GM19463 (cell line): Measurements from ENCODE around the gene RERE.
"Not testable (repeated sequence)": the region's sequence is repeated elsewhere in the genome, so short reads cannot be mapped to it uniquely, and the experiment has no call there.

Experiments used
- ATAC-seq: cut with Tn5 transposase; IDR thresholded peaks from one replicate; pipeline ENCODE4 v1.9.1; 2021; ENCODE audit warnings: mild to moderate bottlenecking, moderate library complexity; ENCODE audit not compliant: unreplicated experiment

Gene RERE

DNA sequence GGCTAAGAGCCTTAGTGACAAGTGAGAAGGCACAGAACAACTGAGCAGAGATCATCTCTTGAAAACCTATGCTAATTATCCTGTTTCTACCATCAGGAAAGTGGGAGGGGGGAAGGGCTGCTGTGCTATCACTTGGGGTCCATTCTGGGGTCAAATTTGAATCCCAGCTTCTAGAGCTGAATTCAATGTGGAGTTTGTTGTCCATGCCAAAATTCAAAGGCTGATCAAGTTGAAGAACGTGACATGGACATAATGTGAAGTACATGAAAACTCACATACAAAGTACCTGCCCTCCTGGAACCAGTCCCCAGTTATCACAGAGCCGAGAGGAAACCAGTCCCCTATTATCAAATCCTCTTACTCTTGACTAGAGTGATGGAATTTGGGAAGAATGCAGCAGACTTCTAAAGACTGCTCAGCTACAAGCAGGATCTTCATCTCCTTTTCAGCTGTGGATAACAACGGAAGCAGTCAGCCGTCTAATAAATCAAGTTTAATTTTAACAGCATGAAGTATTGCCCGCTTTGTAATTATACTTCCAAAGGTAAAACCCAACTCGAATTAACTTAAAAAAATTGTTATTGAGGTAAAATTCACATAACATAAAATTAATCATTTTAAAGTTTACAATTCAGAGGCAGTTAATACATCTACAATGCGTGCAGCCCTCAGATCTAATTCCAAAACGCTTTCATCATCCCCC, 421.2 kb downstream of the RERE start:
- ATAC-seq = no peak

GRCh38 chr1:8395433-8395866, 422.0 kb downstream of the RERE start:
- ATAC-seq = no peak

DNA sequence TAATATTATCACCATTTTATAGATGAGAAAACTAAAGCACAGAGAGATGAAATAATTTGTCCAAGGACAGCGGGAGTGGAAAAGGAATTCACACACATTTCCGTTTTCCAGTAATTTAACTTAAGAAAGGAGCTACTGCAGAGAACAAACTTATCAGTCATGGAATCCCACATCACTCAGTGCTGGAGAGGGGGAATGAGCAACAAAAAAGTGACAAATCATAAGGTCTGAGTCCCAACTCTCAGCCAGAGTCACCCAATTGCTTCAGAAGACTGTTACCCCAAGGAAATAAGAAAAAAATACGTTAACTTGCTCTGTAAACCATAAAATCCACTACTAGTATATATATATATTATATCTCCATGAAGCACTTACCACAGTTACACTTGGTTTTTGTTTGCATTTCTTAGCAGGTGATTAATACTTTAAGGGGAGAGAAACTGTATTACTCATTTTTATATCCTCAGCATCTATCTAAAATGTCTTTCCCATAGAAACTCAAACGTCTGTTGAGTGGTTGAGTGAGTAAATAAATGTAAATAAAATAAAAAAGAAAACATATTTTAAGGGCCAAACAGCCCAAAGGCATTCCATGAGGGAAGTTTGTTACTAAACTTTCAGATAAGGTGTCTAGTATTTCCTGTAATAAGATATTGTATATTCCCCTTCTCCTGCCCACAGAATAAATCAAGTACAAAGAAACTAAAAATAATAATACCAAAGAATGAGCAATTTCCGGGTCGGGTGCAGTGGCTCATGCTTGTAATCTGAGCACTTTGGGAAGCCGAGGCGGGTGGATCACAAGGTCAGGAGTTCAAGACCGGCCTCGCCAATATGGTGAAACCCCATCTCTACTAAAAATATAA, 422.8 kb downstream of the RERE start:
- ATAC-seq = no peak

GRCh38 chr1:8392522-8392921, 424.9 kb downstream of the RERE start:
- ATAC-seq = no peak

DNA sequence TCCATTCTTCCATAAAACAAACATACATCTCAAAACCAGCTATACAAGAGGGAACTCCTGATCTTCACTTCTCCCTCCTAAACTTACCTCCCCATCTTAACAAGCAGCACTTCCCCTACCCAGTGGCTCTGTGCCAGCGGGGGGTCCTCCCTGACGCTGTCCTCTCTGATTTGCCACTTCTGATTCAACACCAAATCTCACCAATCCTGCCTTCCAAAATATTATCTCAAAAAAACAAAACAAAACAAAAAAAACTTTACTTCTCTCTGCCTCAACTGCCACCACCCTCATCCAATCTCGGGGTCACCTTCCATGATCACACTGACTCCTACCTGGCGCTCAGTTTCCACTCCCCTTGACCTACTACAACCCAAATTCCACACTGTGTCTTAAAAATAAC, 426.7 kb downstream of the RERE start:
- ATAC-seq = no peak

- no peak for ATAC-seq
Measured at GRCh38 chr1:8389958-8390535, 427.4 kb downstream of the RERE start.

DNA sequence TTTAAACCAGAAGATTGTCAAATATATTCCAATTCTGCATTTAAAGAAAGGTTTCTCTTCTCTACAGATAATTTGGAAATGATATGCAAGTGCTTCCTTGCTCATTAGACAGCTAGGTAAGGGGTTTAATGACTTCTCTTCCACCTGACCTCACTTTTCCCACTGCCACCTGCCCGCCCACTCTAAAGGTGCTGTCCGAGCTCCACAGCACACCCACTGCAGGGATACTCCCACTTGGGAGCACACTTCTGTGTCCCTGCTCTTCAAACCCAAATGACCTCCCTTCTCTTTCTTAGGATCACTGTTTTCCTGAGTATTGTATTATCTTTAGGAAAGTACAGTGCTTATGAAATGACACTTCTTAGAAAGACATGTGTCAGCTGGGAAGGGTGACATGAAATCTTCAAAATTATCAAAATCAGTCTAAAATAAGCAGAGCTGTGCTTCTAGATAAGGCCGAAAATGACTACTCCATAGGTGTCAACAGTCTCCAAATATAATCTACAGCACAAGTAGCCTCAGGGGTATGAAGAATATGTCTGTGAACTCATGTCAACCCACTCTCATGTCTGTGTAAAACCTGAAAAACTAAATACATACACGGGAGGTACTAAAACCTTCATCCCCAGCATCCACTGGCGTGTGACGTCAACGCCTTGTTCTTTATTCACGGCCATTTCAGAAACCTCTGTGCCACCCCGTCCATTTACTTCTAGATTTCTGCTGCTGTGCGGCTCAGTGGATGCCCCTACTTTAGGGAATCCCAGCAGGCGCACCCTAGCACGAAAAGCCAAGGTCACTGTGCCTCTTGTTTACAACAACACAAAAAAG, 428.5 kb downstream of the RERE start:
- no peak for ATAC-seq

DNA sequence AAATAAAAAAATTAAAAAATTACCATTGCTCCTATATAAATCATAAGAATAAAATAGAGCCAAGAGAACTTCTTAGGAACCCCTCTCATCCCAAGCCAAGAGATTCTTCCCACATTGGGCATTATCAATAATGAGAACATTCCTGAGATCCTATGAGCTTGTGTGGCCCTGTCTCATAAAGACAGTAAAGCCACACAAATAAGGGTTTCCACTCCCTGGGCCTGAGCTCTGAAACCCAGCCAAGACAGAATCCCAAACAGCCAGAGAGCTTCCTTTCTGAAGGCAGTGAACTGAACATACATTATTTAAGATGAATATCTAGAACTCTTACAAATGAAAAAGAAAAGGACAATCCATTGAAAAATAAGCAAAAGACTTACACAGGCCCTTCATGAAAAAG, 431.2 kb downstream of the RERE start:
- ATAC-seq = no peak

GRCh38 chr1:8384577-8384976, 432.9 kb downstream of the RERE start:
- no peak for ATAC-seq

DNA sequence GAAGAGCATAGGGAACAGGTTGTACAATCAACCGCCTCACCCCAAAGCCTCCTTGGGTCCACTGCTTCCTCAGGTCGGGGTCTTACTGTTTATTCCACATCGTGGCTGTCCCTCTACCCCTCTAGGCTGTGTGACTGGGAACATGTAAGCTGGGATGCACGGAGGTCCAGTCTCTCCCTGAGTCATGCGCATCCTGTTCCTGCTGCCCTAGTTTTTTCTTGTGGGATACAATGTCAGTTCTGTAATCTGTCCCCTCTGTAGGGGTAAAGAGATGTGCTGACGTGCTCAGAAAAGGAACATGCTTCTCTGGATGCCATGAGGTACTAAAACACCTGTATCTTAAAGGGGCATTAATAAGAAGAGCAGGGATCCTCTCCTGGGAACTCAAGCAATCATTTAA, 433.4 kb downstream of the RERE start:
- no peak for ATAC-seq

- no peak for ATAC-seq
Measured at GRCh38 chr1:8382608-8383505, 434.6 kb downstream of the RERE start.

- ATAC-seq = no peak
Measured at GRCh38 chr1:8382051-8382505, 435.4 kb downstream of the RERE start.

- no peak for ATAC-seq
Measured at GRCh38 chr1:8381618-8382017, 435.8 kb downstream of the RERE start.

GRCh38 chr1:8380310-8380709, 437.1 kb downstream of the RERE start:
- not testable (repeated sequence) for ATAC-seq

DNA sequence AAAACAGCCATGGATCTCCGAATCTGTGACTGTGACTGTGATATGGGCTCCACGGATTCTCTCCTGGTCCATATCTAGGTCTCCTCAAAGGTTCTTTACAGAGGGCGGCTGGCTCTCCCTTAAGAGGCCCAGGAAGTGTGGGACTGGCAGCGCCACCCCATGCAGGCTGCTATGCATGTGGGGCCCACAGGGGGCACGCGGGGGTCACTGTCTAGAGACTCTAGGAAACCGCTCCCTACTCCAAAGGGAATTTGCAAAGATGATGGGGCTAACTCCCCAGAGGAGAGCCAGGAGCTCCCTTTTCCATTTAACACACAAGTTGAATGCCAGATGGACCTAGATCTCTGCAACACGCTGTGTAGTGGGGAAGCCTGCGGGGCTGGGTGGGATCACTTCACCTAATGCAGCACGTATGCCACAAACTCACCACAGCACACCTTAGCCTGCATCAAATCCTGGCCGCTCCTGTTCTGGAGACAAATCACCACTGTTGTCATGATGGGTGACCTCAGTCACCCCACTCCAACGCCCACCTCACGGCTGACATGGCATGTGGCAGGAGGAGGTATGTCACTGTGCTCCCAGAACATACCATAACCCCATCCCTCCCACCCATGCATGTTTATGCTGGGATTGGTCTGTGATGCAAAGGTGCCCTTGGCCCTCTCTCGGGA, 437.8 kb downstream of the RERE start:
- ATAC-seq = no peak

GRCh38 chr1:8378981-8379470, 438.4 kb downstream of the RERE start:
- ATAC-seq = no peak

DNA sequence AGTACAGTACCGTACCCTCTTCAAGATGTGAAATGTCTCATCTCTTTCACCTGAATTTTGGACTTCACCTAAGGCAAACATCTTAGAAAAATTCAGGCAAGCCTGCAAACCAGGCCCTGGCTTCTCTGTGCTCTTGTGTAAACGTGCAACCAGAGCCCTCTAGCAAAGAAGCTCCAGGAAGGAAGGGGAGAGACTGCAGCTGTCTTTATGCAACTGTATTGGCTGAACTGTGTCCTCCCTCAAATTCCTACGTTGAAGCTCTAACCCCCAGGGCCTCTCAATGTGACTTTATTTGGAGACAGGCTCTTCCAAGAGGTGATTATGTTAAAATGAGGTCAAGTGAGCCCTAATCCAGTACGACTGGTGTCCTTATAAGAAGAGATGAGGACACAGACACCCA, 439.3 kb downstream of the RERE start:
- no peak for ATAC-seq

DNA sequence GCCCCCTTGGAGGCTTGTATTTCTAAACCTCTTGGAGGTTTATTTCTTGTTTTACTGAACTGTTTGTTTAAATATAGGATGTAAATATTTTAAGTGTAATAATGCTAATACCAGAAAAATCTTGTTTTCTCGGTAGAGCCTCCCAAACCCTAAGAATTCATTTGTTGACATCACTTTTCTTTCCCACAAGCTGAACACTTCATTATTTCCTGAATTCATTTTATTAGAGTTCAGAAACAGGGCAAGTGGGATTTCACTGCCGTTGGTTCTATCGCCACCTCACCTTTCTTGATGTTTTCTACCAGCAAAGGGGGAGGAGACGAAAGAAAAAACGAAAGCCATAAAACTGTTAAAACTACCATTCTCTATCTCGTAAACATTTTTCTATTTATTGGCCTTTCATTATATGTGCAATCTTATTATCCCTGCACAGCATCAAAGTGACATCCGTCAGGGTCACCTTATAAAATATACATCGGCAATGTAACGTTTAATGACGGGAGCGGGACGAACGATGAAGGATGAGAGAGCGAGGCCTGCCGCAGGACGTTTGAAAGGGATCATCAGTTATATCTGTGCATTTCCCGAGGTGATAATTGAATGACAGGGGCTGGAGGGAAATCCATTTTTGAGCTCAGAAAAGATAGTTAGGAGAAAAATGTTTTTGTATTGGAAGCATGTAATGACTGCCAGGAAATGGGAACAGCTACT, 440.0 kb downstream of the RERE start:
- no peak for ATAC-seq
